Measurements from ENCODE around the gene MYO6. TPM values are rescaled to one million over a fixed set of nuclear protein-coding genes. Genes with fewer than 3 reads are reported as not detected.

MYO6 gene
- total and polyA plus RNA-seq, 2 experiments from 2014 or later, result 10.9 to 24.2 TPM

GRCh38 chr6:75906871-75907270 is 157.8 kb downstream of the MYO6 start:
- H3K36me3 ChIP-seq (ENCODE audit: low read depth), result peaks cover 3% of the 10 kb centered on the region; the same call in 1 of the 2 replicates
- no peak overlapping the region for H3K4me2 ChIP-seq (ENCODE audit: unreplicated experiment)
- no peak overlapping the region for H3K4me3 ChIP-seq
- TF ChIP-seq EZH2 (IDR thresholded peaks at IDR 0.05; ENCODE audit: insufficient read depth, poor library complexity, severe bottlenecking), result no peak
- no peak for TF ChIP-seq EZH2phosphoT487 (IDR thresholded peaks at IDR 0.05; ENCODE audit: insufficient read depth, low read depth)
- no peak for DNase-seq
- in situ Hi-C loops (cut with MboI), result no loop called here
- 95 to 97% methylated on average over 3 of the region's 3 CpGs for WGBS, 2 experiments (ENCODE audit: low coverage in 1 of 2, low lambda C conversion rate in 2 of 2, missing lambda C conversion rate in 2 of 2)
- H3K9me3 ChIP-seq (ENCODE audit: low read depth), result no peaks in the 10 kb centered on the region
- no peaks in the 10 kb centered on the region for H3K27me3 ChIP-seq (replicated peaks; ENCODE audit: insufficient read depth)
- no peak overlapping the region for H2AFZ ChIP-seq
- no peaks in the 10 kb centered on the region for H3K9me2 ChIP-seq (ENCODE audit: insufficient read depth)
- H3F3A ChIP-seq (ENCODE audit: insufficient read depth), result no peaks in the 10 kb centered on the region
- H4K20me1 ChIP-seq (ENCODE audit: insufficient read depth), result no peaks in the 10 kb centered on the region
- no peak overlapping the region for H3K9ac ChIP-seq
- H3K4me1 ChIP-seq (ENCODE audit: insufficient read depth), result no peaks in the 10 kb centered on the region
- no peak overlapping the region for H3K27ac ChIP-seq
- no peaks in the 10 kb centered on the region for H3K79me2 ChIP-seq (ENCODE audit: insufficient read depth)

GRCh38 chr6:75907444-75907843 is 158.4 kb downstream of the MYO6 start:
- Histone ChIP-seq H2AFZ (no peak overlapping the region), H3K4me3 (no peak overlapping the region), H3K36me3 (ENCODE audit: low read depth) (peaks cover 3% of the 10 kb centered on the region; the same call in 1 of the 2 replicates), H3K9me2 (ENCODE audit: insufficient read depth) (no peaks in the 10 kb centered on the region), H3K4me1 (ENCODE audit: insufficient read depth) (no peaks in the 10 kb centered on the region), H4K20me1 (ENCODE audit: insufficient read depth) (no peaks in the 10 kb centered on the region), H3K9me3 (ENCODE audit: low read depth) (no peaks in the 10 kb centered on the region), H3K27me3 (replicated peaks; ENCODE audit: insufficient read depth) (no peaks in the 10 kb centered on the region), H3K9ac (no peak overlapping the region), H3K4me2 (ENCODE audit: unreplicated experiment) (no peak overlapping the region), H3F3A (ENCODE audit: insufficient read depth) (no peaks in the 10 kb centered on the region), H3K27ac (no peak overlapping the region), H3K79me2 (ENCODE audit: insufficient read depth) (no peaks in the 10 kb centered on the region)
- WGBS, 2 experiments (ENCODE audit: low coverage in 1 of 2, low lambda C conversion rate in 2 of 2, missing lambda C conversion rate in 2 of 2), result 99% methylated on average over 2 of the region's 2 CpGs
- DNase-seq, result no peak
- TF ChIP-seq EZH2phosphoT487 (IDR thresholded peaks at IDR 0.05; ENCODE audit: insufficient read depth, low read depth), result no peak
- no peak for TF ChIP-seq EZH2 (IDR thresholded peaks at IDR 0.05; ENCODE audit: insufficient read depth, poor library complexity, severe bottlenecking)
- in situ Hi-C loops (cut with MboI), result no loop called here

- Histone ChIP-seq H3K4me1 (ENCODE audit: insufficient read depth) (no peaks in the 10 kb centered on the region), H3K4me2 (ENCODE audit: unreplicated experiment) (no peak overlapping the region), H4K20me1 (ENCODE audit: insufficient read depth) (no peaks in the 10 kb centered on the region), H2AFZ (no peak overlapping the region), H3K27me3 (replicated peaks; ENCODE audit: insufficient read depth) (no peaks in the 10 kb centered on the region), H3K4me3 (no peak overlapping the region), H3K27ac (no peak overlapping the region), H3K9me3 (ENCODE audit: low read depth) (no peaks in the 10 kb centered on the region), H3K36me3 (ENCODE audit: low read depth) (peaks cover 13% of the 10 kb centered on the region), H3F3A (ENCODE audit: insufficient read depth) (no peaks in the 10 kb centered on the region), H3K79me2 (ENCODE audit: insufficient read depth) (no peaks in the 10 kb centered on the region), H3K9ac (no peak overlapping the region), H3K9me2 (ENCODE audit: insufficient read depth) (no peaks in the 10 kb centered on the region)
- in situ Hi-C loops (cut with MboI), result no loop called here
- no peak for DNase-seq
- TF ChIP-seq EZH2phosphoT487 (IDR thresholded peaks at IDR 0.05; ENCODE audit: insufficient read depth, low read depth) (no peak), EZH2 (IDR thresholded peaks at IDR 0.05; ENCODE audit: insufficient read depth, poor library complexity, severe bottlenecking) (no peak)
Measured at GRCh38 chr6:75913040-75913439, 164.0 kb downstream of the MYO6 start.

GRCh38 chr6:75922226-75922625 is 173.2 kb downstream of the MYO6 start:
- no peak overlapping the region for H3K4me2 ChIP-seq (ENCODE audit: unreplicated experiment)
- H3K36me3 ChIP-seq (ENCODE audit: low read depth), result 0 out of 2 replicates have a peak, but pooled peaks cover 3% of the 10 kb centered on the region
- no peaks in the 10 kb centered on the region for H3K79me2 ChIP-seq (ENCODE audit: insufficient read depth)
- H3K4me3 ChIP-seq, result no peak overlapping the region
- TF ChIP-seq EZH2phosphoT487 (IDR thresholded peaks at IDR 0.05; ENCODE audit: insufficient read depth, low read depth) (no peak), EZH2 (IDR thresholded peaks at IDR 0.05; ENCODE audit: insufficient read depth, poor library complexity, severe bottlenecking) (no peak)
- no peaks in the 10 kb centered on the region for H3F3A ChIP-seq (ENCODE audit: insufficient read depth)
- no peak overlapping the region for H3K27ac ChIP-seq
- peak; percentile 27 for DNase-seq
- no peaks in the 10 kb centered on the region for H3K9me2 ChIP-seq (ENCODE audit: insufficient read depth)
- H3K9me3 ChIP-seq (ENCODE audit: low read depth), result no peaks in the 10 kb centered on the region
- no peak overlapping the region for H2AFZ ChIP-seq
- in situ Hi-C loops (cut with MboI), result no loop called here
- H3K9ac ChIP-seq, result no peak overlapping the region
- no peaks in the 10 kb centered on the region for H4K20me1 ChIP-seq (ENCODE audit: insufficient read depth)
- no peaks in the 10 kb centered on the region for H3K27me3 ChIP-seq (replicated peaks; ENCODE audit: insufficient read depth)
- H3K4me1 ChIP-seq (ENCODE audit: insufficient read depth), result no peaks in the 10 kb centered on the region
